ENCODE results near the gene MATN4.
A peak's percentile ranks its signal among the peaks of the same experiment; 100 is the strongest.

MATN4 gene

GRCh38 chr20:45315672-45316071, 7.6 kb upstream of the MATN4 start:
- DNase-seq (ENCODE audit: low spot score), result no peak

GRCh38 chr20:45313943-45314342, 5.8 kb upstream of the MATN4 start:
- no peak for DNase-seq (ENCODE audit: low spot score)

GRCh38 chr20:45313065-45313695, 5.1 kb upstream of the MATN4 start:
- no peak for DNase-seq (ENCODE audit: low spot score)

GRCh38 chr20:45312241-45312640, 4.1 kb upstream of the MATN4 start:
- DNase-seq (ENCODE audit: low spot score), result no peak

GRCh38 chr20:45311589-45312211, 3.6 kb upstream of the MATN4 start:
- DNase-seq (ENCODE audit: low spot score), result peak; percentile 75

- no peak for DNase-seq (ENCODE audit: low spot score)
Observed at GRCh38 chr20:45309075-45309474, 976 bp upstream of the MATN4 start.

- no peak for DNase-seq (ENCODE audit: low spot score)
Observed at GRCh38 chr20:45307076-45307640, 941 bp downstream of the MATN4 start.

GRCh38 chr20:45306431-45306982, 1.6 kb downstream of the MATN4 start, which contains the start of gene RBPJL:
RBPJL (plus strand) TSS chr20:45306840; CDS start chr20:45306923, 83 bp downstream.
- DNase-seq (ENCODE audit: low spot score), result peak; percentile 49

- DNase-seq (ENCODE audit: low spot score), result no peak
Observed at GRCh38 chr20:45305262-45305661, 2.8 kb downstream of the MATN4 start.

GRCh38 chr20:45304464-45304999, 3.6 kb downstream of the MATN4 start:
- DNase-seq (ENCODE audit: low spot score), result no peak

GRCh38 chr20:45303586-45304463, 4.3 kb downstream of the MATN4 start:
- DNase-seq (ENCODE audit: low spot score), result peak; percentile 45

GRCh38 chr20:45301824-45302271, 6.3 kb downstream of the MATN4 start:
- peak; percentile 60 for DNase-seq (ENCODE audit: low spot score)

GRCh38 chr20:45300961-45301360, 7.1 kb downstream of the MATN4 start:
- peak; percentile 71 for DNase-seq (ENCODE audit: low spot score)

- no peak for DNase-seq (ENCODE audit: low spot score)
Observed at GRCh38 chr20:45299786-45300185, 8.3 kb downstream of the MATN4 start.

GRCh38 chr20:45297786-45298497, 10.2 kb downstream of the MATN4 start:
- no peak for DNase-seq (ENCODE audit: low spot score)

- DNase-seq (ENCODE audit: low spot score), result no peak
Observed at GRCh38 chr20:45294659-45295058, 13.4 kb downstream of the MATN4 start.

- no peak for DNase-seq (ENCODE audit: low spot score)
Observed at GRCh38 chr20:45294003-45294368, 14.1 kb downstream of the MATN4 start.

- peak; percentile 85 for DNase-seq (ENCODE audit: low spot score)
Observed at GRCh38 chr20:45293041-45294002, 14.8 kb downstream of the MATN4 start.

GRCh38 chr20:45292343-45292742, 15.8 kb downstream of the MATN4 start:
- no peak for DNase-seq (ENCODE audit: low spot score)

GRCh38 chr20:45291526-45291925, 16.6 kb downstream of the MATN4 start:
- DNase-seq (ENCODE audit: low spot score), result no peak

All from activated CD4-positive, alpha-beta T cell treated with anti-CD3 and anti-CD28 coated beads, Interleukin-2, Interleukin-4, amounts not matched to agents 100 ng/mL and 50 ng/mL, durations not matched to agents 16 hours and 8 hours (primary cell).